ENCODE measurements around the gene P2RX5. TPM values are rescaled to one million over a fixed set of nuclear protein-coding genes. Genes with fewer than 3 reads are reported as not detected.

Gene P2RX5
- total RNA-seq, 1 donor from 2014 or later, result 0.30 TPM

GRCh38 chr17:3679531-3680126, 16.3 kb downstream of the P2RX5 start:
- no peak for DNase-seq (ENCODE audit: low spot score)
- peaks cover 11% of the 10 kb centered on the region for H3K27me3 Mint-ChIP-seq (ENCODE audit: low read depth)
- TF ChIP-seq CTCF (IDR thresholded peaks at IDR 0.05), result no peak
- no peaks in the 10 kb centered on the region for H3K4me1 Mint-ChIP-seq (ENCODE audit: low read depth)
- no peak overlapping the region for H3K27ac Mint-ChIP-seq (ENCODE audit: unreplicated experiment)
- no peak overlapping the region for H3K4me3 Mint-ChIP-seq (ENCODE audit: unreplicated experiment)
- no peaks in the 10 kb centered on the region for H3K9me3 Mint-ChIP-seq (ENCODE audit: low read depth)
- no peaks in the 10 kb centered on the region for H3K36me3 Mint-ChIP-seq (ENCODE audit: low read depth)

GRCh38 chr17:3678821-3679530, 17.0 kb downstream of the P2RX5 start:
- TF ChIP-seq CTCF (IDR thresholded peaks at IDR 0.05), result no peak
- Mint-ChIP-seq H3K27me3 (ENCODE audit: low read depth) (peaks cover 11% of the 10 kb centered on the region), H3K36me3 (ENCODE audit: low read depth) (no peaks in the 10 kb centered on the region), H3K9me3 (ENCODE audit: low read depth) (no peaks in the 10 kb centered on the region), H3K4me3 (ENCODE audit: unreplicated experiment) (no peak overlapping the region), H3K27ac (ENCODE audit: unreplicated experiment) (no peak overlapping the region), H3K4me1 (ENCODE audit: low read depth) (no peaks in the 10 kb centered on the region)
- no peak for DNase-seq (ENCODE audit: low spot score)

- TF ChIP-seq CTCF (IDR thresholded peaks at IDR 0.05), result no peak
- no peaks in the 10 kb centered on the region for H3K36me3 Mint-ChIP-seq (ENCODE audit: low read depth)
- H3K4me3 Mint-ChIP-seq (ENCODE audit: unreplicated experiment), result no peak overlapping the region
- peaks cover 11% of the 10 kb centered on the region for H3K27me3 Mint-ChIP-seq (ENCODE audit: low read depth)
- H3K4me1 Mint-ChIP-seq (ENCODE audit: low read depth), result no peaks in the 10 kb centered on the region
- H3K27ac Mint-ChIP-seq (ENCODE audit: unreplicated experiment), result no peak overlapping the region
- DNase-seq (ENCODE audit: low spot score), result no peak
- H3K9me3 Mint-ChIP-seq (ENCODE audit: low read depth), result no peaks in the 10 kb centered on the region
These were observed 17.7 kb downstream of the P2RX5 start for GRCh38 chr17:3678095-3678820.

DNA sequence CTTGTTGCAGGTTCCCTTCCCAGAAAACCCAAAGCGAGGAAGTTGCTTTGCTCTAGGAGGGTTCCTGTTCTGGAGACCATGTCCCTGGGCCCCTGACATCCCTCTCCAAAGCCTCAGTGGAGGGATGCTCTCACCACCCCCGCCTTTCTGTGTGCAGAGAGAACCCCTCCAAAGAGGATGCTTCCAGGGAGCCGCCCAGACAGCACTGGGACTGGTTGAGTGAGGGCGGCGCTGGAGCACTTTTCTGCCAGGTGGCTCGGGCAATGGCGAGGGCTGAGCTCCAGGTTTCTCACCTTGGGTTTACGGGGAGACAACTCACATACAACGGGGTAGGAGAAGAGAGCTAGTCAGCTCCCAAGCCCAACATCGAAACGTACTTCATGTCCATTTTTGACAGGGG, 20.1 kb downstream of the P2RX5 start:
- H3K27me3 Mint-ChIP-seq (ENCODE audit: low read depth), result no peaks in the 10 kb centered on the region
- H3K4me1 Mint-ChIP-seq (ENCODE audit: low read depth), result no peaks in the 10 kb centered on the region
- H3K27ac Mint-ChIP-seq (ENCODE audit: unreplicated experiment), result no peak overlapping the region
- H3K36me3 Mint-ChIP-seq (ENCODE audit: low read depth), result no peaks in the 10 kb centered on the region
- H3K4me3 Mint-ChIP-seq (ENCODE audit: unreplicated experiment), result no peak overlapping the region
- DNase-seq (ENCODE audit: low spot score), result no peak
- no peak for TF ChIP-seq CTCF (IDR thresholded peaks at IDR 0.05)
- H3K9me3 Mint-ChIP-seq (ENCODE audit: low read depth), result no peaks in the 10 kb centered on the region

DNA sequence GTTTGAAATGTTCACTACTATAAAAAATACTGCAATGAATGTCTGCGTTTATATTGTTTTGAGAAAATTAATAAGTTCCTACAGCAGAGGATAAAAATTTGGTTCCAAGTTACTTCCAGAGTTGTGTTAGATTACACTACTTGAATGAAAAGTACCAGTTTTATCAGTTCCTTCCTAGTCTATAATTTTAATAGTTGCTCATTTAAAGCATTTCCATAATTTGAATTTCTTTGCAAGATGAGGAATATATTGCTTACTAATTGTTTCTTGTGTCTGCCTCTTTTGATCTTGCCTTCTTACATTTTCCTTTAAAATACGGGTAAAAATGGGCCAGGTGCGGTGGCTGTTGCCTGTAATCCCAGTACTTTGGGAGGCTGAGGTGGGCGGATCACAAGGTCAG, 23.4 kb downstream of the P2RX5 start:
- H3K9me3 Mint-ChIP-seq (ENCODE audit: low read depth), result no peaks in the 10 kb centered on the region
- no peak overlapping the region for H3K27ac Mint-ChIP-seq (ENCODE audit: unreplicated experiment)
- no peak overlapping the region for H3K4me3 Mint-ChIP-seq (ENCODE audit: unreplicated experiment)
- peaks cover 10% of the 10 kb centered on the region for H3K4me1 Mint-ChIP-seq (ENCODE audit: low read depth)
- TF ChIP-seq CTCF (IDR thresholded peaks at IDR 0.05), result no peak
- H3K27me3 Mint-ChIP-seq (ENCODE audit: low read depth), result no peaks in the 10 kb centered on the region
- DNase-seq (ENCODE audit: low spot score), result no peak
- H3K36me3 Mint-ChIP-seq (ENCODE audit: low read depth), result no peaks in the 10 kb centered on the region
